ENCODE measurements around the gene ADA.
"Not testable (repeated sequence)": the region's sequence is repeated elsewhere in the genome, so short reads cannot be mapped to it uniquely, and the experiment has no call there.

The ADA gene

GRCh38 chr20:44599715-44600114, 51.8 kb downstream of the ADA start:
- DNase-seq (ENCODE audit: low read depth, low spot score), result no peak

- no peak for DNase-seq (ENCODE audit: low read depth, low spot score)
Measured at GRCh38 chr20:44598423-44599305, 52.8 kb downstream of the ADA start.

- no peak for DNase-seq (ENCODE audit: low read depth, low spot score)
Measured at GRCh38 chr20:44597930-44598329, 53.6 kb downstream of the ADA start.

- DNase-seq (ENCODE audit: low read depth, low spot score), result no peak
Measured at GRCh38 chr20:44597516-44597915, 54.0 kb downstream of the ADA start.

- no peak for DNase-seq (ENCODE audit: low read depth, low spot score)
Measured at GRCh38 chr20:44596876-44597275, 54.6 kb downstream of the ADA start.

GRCh38 chr20:44596010-44596409, 55.5 kb downstream of the ADA start:
- no peak for DNase-seq (ENCODE audit: low read depth, low spot score)

GRCh38 chr20:44594730-44595129, 56.8 kb downstream of the ADA start:
- peak; percentile 62 for DNase-seq (ENCODE audit: low read depth, low spot score)

- DNase-seq (ENCODE audit: low read depth, low spot score), result no peak
Measured at GRCh38 chr20:44593751-44594150, 57.7 kb downstream of the ADA start.

GRCh38 chr20:44592366-44592765, 59.1 kb downstream of the ADA start:
- no peak for DNase-seq (ENCODE audit: low read depth, low spot score)

- no peak for DNase-seq (ENCODE audit: low read depth, low spot score)
Measured at GRCh38 chr20:44590980-44591778, 60.3 kb downstream of the ADA start.

GRCh38 chr20:44589537-44589936, 62.0 kb downstream of the ADA start:
- no peak for DNase-seq (ENCODE audit: low read depth, low spot score)

- DNase-seq (ENCODE audit: low read depth, low spot score), result not testable (repeated sequence)
Measured at GRCh38 chr20:44588321-44588720, 63.2 kb downstream of the ADA start.

GRCh38 chr20:44587035-44587980, 64.2 kb downstream of the ADA start:
- DNase-seq (ENCODE audit: low read depth, low spot score), result no peak

- DNase-seq (ENCODE audit: low read depth, low spot score), result no peak
Measured at GRCh38 chr20:44586289-44586911, 65.1 kb downstream of the ADA start.

- DNase-seq (ENCODE audit: low read depth, low spot score), result no peak
Measured at GRCh38 chr20:44585057-44585963, 66.2 kb downstream of the ADA start.

GRCh38 chr20:44584162-44584561, 67.3 kb downstream of the ADA start:
- DNase-seq (ENCODE audit: low read depth, low spot score), result no peak

GRCh38 chr20:44583157-44583556, 68.3 kb downstream of the ADA start:
- no peak for DNase-seq (ENCODE audit: low read depth, low spot score)

- peak; percentile 55 for DNase-seq (ENCODE audit: low read depth, low spot score)
Measured at GRCh38 chr20:44582311-44583025, 69.0 kb downstream of the ADA start, which contains the start of gene PKIG. TSS of gene PKIG (plus strand) at chr20:44582579. CDS start at chr20:44614557, 31,978 bp downstream.

- DNase-seq (ENCODE audit: low read depth, low spot score), result no peak
Measured at GRCh38 chr20:44581515-44581914, 70.0 kb downstream of the ADA start.
